Measurements from ENCODE around the gene ASAP2. TPM values are rescaled to one million over a fixed set of nuclear protein-coding genes. Genes with fewer than 3 reads are reported as not detected.

The ASAP2 gene
- total and polyA plus RNA-seq, 2 experiments from 2014 or later: 8.5 to 16.7 TPM

GRCh38 chr2:9364791-9365497 lies 158.3 kb downstream of the ASAP2 start:
- Histone ChIP-seq H3K27me3 (no peaks in the 10 kb centered on the region), H3K4me1 (ENCODE audit: low read depth) (peaks cover 19% of the 10 kb centered on the region), H3K36me3 (peaks cover 9% of the 10 kb centered on the region), H3K9me3 (ENCODE audit: low read depth) (no peaks in the 10 kb centered on the region), H3K27ac (peak overlapping the region; percentile 93), H3K4me3 (no peak overlapping the region)
- no peak for TF ChIP-seq CTCF (IDR thresholded peaks at IDR 0.05; ENCODE audit: low read depth, low read length)
- DNase-seq (ENCODE audit: low read depth in 1 of 2, low spot score in 1 of 2): peak; percentile 55 to 82

GRCh38 chr2:9365498-9366019 lies 158.9 kb downstream of the ASAP2 start:
- TF ChIP-seq CTCF (IDR thresholded peaks at IDR 0.05; ENCODE audit: low read depth, low read length): no peak
- no peaks in the 10 kb centered on the region for H3K27me3 ChIP-seq
- peak overlapping the region; percentile 93 for H3K27ac ChIP-seq
- H3K36me3 ChIP-seq: peaks cover 9% of the 10 kb centered on the region
- no peak for DNase-seq (ENCODE audit: low read depth in 1 of 2, low spot score in 1 of 2)
- H3K9me3 ChIP-seq (ENCODE audit: low read depth): no peaks in the 10 kb centered on the region
- peaks cover 19% of the 10 kb centered on the region for H3K4me1 ChIP-seq (ENCODE audit: low read depth)
- no peak overlapping the region for H3K4me3 ChIP-seq

GRCh38 chr2:9366026-9366425 lies 159.4 kb downstream of the ASAP2 start:
- Histone ChIP-seq H3K9me3 (ENCODE audit: low read depth) (no peaks in the 10 kb centered on the region), H3K4me3 (no peak overlapping the region), H3K36me3 (peaks cover 9% of the 10 kb centered on the region), H3K4me1 (ENCODE audit: low read depth) (peaks cover 19% of the 10 kb centered on the region), H3K27ac (peak overlapping the region; percentile 93), H3K27me3 (no peaks in the 10 kb centered on the region)
- no peak for DNase-seq (ENCODE audit: low read depth in 1 of 2, low spot score in 1 of 2)
- TF ChIP-seq CTCF (IDR thresholded peaks at IDR 0.05; ENCODE audit: low read depth, low read length): no peak

GRCh38 chr2:9370746-9371145 lies 164.1 kb downstream of the ASAP2 start:
- no peaks in the 10 kb centered on the region for H3K27me3 ChIP-seq
- H3K27ac ChIP-seq: no peak overlapping the region
- DNase-seq (ENCODE audit: low read depth in 1 of 2, low spot score in 1 of 2): no peak
- H3K4me1 ChIP-seq (ENCODE audit: low read depth): peaks cover 5% of the 10 kb centered on the region
- peaks cover 9% of the 10 kb centered on the region for H3K36me3 ChIP-seq
- no peaks in the 10 kb centered on the region for H3K9me3 ChIP-seq (ENCODE audit: low read depth)
- TF ChIP-seq CTCF (IDR thresholded peaks at IDR 0.05; ENCODE audit: low read depth, low read length): no peak
- no peak overlapping the region for H3K4me3 ChIP-seq

- Histone ChIP-seq H3K4me3 (no peak overlapping the region), H3K4me1 (ENCODE audit: low read depth) (peaks cover 2% of the 10 kb centered on the region), H3K36me3 (no peaks in the 10 kb centered on the region), H3K27me3 (no peaks in the 10 kb centered on the region), H3K9me3 (ENCODE audit: low read depth) (no peaks in the 10 kb centered on the region), H3K27ac (no peak overlapping the region)
- TF ChIP-seq CTCF (IDR thresholded peaks at IDR 0.05; ENCODE audit: low read depth, low read length): no peak
- DNase-seq (ENCODE audit: low read depth in 1 of 2, low spot score in 1 of 2): no peak
These were observed 166.4 kb downstream of the ASAP2 start for GRCh38 chr2:9373047-9373446.

All from cardiac muscle cell (in vitro differentiated cells and primary cell).